Measurements from ENCODE around the gene NDUFV3.

DNA sequence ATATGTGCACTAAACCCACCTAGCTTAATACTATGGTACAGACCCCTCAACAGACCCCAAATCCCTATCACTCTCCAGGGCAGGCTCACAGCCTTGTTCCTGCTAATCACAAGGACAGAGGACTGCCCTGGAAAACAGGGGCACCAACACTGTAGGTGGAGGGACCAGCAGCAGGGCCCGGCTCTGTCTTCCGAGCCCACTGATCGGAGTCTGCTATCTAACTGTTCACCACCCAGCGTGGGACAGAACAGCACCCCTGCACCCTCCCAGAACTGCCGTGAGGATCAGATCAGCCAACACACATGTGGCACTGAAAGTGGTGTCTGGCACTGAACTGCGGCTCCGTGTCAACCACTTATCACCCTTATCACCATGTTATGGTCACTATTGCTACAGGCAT, 20.0 kb upstream of the NDUFV3 start:
- TF ChIP-seq, protein P1, sequence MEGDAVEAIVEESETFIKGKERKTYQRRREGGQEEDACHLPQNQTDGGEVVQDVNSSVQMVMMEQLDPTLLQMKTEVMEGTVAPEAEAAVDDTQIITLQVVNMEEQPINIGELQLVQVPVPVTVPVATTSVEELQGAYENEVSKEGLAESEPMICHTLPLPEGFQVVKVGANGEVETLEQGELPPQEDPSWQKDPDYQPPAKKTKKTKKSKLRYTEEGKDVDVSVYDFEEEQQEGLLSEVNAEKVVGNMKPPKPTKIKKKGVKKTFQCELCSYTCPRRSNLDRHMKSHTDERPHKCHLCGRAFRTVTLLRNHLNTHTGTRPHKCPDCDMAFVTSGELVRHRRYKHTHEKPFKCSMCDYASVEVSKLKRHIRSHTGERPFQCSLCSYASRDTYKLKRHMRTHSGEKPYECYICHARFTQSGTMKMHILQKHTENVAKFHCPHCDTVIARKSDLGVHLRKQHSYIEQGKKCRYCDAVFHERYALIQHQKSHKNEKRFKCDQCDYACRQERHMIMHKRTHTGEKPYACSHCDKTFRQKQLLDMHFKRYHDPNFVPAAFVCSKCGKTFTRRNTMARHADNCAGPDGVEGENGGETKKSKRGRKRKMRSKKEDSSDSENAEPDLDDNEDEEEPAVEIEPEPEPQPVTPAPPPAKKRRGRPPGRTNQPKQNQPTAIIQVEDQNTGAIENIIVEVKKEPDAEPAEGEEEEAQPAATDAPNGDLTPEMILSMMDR (IDR thresholded peaks at IDR 0.05; ENCODE audit: low read depth, low read length): no peak
- TF ChIP-seq, protein P2, sequence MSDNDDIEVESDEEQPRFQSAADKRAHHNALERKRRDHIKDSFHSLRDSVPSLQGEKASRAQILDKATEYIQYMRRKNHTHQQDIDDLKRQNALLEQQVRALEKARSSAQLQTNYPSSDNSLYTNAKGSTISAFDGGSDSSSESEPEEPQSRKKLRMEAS (IDR thresholded peaks at IDR 0.05; ENCODE audit: low read depth, low read length): no peak
- TF ChIP-seq POLR2A (IDR thresholded peaks at IDR 0.05; ENCODE audit: extremely low read depth, insufficient read length): no peak
